NCI-H1436 treated with DMSO at 0.1 percent for 48 hours (cell line): ENCODE data around the gene CAMKMT.
A peak's percentile ranks its signal among the peaks of the same experiment; 100 is the strongest.

Experiments
- DNase-seq: peaks from one replicate; lab custom pipeline; 2025; lab: John Stamatoyannopoulos, UW

Gene CAMKMT

GRCh38 chr2:44649381-44649780, 287.6 kb downstream of the CAMKMT start:
- no peak for DNase-seq

- DNase-seq: no peak
Observed at GRCh38 chr2:44650796-44651195, 289.0 kb downstream of the CAMKMT start.

DNA sequence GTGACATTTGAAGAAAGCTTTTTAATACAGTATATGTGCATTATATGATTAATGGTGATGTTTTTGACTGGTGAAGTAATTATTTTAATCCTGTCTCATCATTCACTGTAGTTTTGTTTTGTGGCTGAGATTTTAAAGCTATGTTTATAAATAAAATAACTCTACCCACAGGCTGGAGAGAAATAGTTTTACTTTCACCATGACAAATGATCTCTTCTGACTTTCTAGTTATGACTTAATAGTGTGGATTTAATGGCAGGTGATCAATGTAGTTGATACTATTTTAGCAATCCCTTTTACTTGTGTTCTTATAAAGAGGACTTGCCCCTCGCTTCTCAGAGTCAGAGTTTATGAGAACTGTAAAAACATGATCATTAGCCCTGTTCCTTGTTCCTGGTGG, 290.2 kb downstream of the CAMKMT start:
- DNase-seq: no peak

- DNase-seq: no peak
Observed at GRCh38 chr2:44652701-44653100, 291.0 kb downstream of the CAMKMT start.

DNA sequence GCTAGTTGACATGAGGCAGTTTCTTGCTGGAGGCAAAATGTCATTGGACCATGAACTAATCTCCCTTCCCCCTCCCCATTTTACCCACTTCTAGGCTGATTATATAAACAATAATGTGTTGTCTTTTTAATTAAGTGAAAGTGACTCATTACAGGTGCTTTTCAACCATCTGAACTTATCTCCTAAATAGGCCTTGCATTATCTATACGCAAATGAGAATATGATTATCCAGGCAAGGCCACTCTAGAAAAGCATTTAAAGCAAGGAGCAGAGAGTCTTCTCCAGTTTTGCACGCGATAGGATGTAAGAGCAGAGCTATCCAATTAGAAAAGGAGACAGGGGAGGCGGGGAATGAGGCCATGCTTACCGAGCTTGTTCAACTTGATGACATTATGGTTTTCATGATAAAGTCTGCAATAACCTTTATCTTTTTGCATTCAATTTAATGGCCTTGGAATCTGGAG, 293.7 kb downstream of the CAMKMT start:
- DNase-seq: peak; percentile 100

DNA sequence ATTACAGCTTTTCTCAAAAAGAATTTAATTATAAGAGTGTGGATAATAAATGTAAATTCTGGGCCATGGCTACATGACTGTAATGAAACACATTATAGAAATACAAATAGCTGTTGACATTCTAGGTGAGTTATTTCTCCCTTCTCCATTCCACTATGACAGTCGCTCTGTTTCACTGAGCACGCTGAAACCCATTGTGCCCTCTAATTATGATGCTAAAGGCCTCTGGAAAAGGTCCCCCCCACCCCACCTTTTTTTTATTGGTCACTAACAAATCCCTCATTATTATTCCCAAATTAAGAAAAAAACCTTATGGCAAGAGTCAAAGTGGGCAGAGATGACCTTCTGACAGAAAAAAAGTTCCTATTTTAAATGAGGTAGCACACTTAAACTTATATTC, 294.7 kb downstream of the CAMKMT start:
- DNase-seq: no peak

- no peak for DNase-seq
Observed at GRCh38 chr2:44663471-44664073, 301.8 kb downstream of the CAMKMT start.

DNA sequence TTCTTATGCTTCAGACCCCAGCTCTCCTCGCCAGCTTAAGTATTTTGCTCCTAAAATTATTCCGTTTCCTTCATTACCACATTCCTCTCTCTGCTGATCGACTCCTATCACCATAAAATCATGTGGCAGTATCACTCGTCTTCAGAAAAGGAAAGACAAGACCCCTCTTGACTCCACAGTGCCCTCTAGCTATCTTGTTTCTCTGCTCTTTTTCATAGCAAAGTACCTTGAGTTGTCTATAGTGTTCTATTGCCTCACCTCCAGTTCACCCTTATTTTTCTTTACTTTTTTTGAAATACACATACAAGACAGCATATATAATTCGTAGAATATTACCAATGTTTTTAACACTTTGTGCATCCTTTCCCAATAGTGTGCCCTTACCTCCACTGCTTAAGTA, 306.6 kb downstream of the CAMKMT start:
- DNase-seq: peak; percentile 20

GRCh38 chr2:44671276-44671675, 309.5 kb downstream of the CAMKMT start:
- no peak for DNase-seq

- DNase-seq: no peak
Observed at GRCh38 chr2:44671916-44672315, 310.2 kb downstream of the CAMKMT start.

- no peak for DNase-seq
Observed at GRCh38 chr2:44672431-44672830, 310.7 kb downstream of the CAMKMT start.

DNA sequence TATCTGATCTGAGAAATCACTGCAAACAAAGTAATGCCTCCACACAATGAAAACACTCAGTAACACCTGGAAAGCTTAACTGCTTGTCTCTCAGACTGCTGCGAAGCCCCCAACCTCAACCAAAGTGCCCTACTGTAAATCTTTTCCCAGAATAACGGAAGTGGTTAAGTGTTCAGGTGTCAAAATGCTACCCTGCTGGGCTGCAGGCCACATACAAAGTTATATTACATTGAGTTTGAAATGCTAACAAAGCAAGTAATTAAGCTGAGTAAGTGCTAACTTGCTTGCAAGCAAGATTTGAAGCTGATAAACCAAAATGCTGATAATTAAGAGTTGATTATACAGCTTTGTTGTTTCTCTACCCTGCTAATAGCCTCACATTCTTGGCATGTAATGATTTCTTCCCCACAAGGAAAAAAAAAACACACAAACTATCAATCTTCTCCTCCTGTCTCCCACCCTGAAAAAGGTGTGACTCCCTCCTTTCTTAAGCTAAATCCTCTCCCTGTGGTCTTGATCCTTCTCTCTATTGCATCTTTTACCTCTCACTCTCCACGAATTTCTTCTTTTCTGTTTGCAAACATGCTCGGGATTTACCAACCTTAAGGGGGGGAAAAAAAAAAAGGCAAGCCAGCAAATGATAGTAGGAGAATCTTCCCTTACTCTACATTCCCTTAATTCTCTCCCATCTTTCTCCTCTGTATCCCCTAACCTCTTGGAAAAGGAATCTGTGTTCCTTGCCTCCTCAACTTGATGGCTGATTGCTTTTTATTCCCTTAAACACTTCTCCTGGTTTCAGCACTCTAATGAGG, 312.9 kb downstream of the CAMKMT start:
- no peak for DNase-seq

GRCh38 chr2:44676379-44676778, 314.6 kb downstream of the CAMKMT start:
- DNase-seq: no peak

DNA sequence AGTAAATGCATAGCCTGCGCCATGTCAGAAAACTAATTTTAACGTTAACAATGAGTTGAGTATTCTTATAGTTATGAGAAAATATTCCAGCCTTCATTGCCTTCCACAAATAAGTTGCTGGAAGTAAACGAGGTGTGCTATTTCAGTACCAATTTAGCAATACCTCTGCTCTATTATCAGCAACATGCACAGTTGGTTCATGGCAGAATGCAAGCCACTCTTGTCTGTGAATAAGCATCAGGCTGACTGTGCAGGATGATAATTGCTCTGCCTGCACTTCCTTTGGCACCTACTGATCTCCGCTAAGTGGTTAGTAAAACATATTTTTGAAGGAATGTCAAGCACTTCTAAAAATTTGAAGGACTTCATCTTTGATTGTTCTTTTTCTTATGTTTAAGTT, 317.8 kb downstream of the CAMKMT start:
- peak; percentile 22 for DNase-seq

DNA sequence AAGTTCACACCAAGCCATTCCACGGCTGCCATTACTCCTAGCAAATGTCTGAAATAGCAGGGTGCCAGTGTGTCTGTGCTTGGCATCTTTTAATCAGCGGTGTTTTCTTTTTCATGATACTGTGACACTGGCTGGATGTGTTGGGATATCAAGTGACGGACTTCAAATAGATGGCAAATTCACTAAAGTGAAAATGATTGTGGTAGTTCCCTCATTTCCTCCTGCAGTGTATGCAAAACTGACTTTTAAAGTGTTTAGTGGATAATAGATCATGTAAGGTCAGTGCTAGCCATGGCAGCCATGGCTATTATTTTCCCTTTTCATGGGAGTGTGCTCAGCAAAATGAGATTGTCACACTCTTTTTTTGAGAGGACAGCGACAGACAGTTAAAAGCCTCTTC, 318.2 kb downstream of the CAMKMT start:
- no peak for DNase-seq

GRCh38 chr2:44680424-44680971, 318.8 kb downstream of the CAMKMT start:
- DNase-seq: no peak

GRCh38 chr2:44680983-44681531, 319.3 kb downstream of the CAMKMT start:
- DNase-seq: peak; percentile 50

- DNase-seq: no peak
Observed at GRCh38 chr2:44682459-44682858, 320.7 kb downstream of the CAMKMT start.

GRCh38 chr2:44684559-44684958, 322.8 kb downstream of the CAMKMT start:
- DNase-seq: no peak

DNA sequence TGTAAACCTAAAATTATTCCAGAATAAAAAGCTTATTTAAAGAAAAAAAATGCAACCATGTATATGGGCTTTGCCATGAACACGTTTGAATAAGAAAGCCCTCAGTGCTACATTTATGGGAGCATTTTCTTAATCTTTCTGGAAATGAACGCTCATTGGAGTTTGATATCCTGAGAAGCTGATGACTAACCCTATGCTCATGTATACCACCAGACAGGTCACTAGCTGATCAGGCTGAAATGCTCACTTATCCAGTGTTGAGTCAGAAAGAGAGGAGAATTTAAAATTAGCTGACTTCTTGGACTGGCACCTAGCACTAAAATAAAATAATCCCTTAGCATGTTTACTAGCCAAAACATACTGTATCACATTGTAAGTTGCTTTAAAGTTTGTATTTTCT, 324.8 kb downstream of the CAMKMT start:
- no peak for DNase-seq

DNA sequence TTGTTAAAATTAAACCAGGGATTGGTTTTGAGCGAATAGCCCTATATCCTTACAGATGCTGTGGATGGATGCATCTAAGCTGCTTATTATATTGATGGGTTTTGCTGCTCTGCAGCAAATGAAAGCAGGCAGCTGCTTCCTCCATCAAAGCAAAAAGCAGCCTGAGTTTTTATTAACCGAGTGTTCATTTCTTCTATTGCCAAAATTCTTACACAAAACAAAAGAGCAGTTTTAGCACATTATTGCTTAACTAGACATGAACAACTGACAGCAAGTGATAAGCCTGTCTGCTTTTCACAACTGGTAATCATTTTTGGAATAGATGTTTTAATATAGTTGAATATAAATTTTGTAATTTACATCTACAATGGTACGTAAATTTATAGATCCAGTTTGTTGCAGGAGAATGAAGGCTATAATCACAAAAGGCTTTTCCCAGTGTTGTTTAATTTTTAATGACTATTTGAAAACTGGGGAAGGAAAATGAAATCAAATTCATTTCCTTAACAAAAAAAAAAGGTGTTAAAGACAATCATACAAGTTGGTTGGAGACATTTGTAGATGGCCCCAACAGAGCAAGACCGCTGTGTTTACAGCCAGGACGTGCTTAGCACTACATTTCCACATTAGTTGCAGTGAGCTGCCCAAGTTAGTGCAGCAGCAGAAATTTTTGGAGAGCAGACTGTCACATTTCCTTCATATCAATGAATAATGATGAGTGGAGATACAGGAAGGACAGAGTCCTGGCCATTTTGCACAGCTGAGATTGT, 326.1 kb downstream of the CAMKMT start:
- no peak for DNase-seq

DNA sequence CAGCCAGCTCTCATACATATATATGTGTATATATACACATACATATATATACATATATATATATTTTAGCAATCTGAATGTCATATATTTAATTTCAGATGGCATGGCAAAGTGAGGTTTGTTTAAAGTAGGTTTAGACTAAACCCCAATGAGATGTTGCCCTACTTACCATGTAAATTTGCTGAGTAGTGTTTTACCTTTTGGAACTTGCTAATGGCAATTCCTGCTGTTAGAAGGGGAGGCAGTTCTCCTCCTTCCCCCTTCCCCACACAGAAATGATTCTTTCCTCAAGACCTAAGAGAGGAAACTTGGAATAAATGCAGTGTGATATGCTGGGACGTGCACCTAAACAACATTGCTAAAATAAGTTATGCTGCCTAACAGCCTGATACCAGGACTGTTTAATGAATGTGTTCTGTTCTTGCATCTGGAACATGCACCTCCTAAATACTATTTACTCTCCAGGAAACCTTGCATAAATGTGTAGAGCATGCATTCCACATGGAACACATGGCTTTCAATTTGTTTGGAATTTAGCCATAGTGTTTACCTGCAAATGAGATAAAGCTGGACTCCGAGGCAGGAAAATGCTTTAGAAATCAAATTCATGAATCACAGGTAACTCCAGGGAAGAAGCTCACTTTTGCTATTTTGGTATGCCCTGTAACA, 326.8 kb downstream of the CAMKMT start:
- DNase-seq: no peak
